ENCODE data around the gene PSMB10.

DNA sequence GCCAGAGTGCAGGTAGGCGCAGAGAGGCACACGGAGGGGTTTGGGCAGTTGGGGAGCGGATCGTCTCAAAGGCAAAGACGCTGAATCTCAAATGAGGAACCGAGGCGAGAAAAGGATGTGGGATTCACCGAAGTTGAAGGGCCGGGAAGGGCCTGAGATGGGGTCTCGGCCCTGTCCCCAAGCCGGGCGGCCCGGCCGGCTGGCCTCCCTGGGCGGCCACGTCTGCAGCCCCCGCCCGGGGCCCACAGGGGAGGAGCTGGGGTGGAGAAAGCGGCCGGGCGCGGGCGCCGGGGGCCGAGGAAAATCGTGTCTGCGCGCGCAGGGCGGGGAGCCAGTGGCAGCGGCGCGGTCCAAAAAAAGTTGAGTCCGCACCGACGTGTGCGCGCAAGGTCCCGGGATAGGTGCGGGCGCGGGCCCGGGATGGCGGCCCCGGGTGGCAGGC lies 31.3 kb upstream of the PSMB10 start:
- TF ChIP-seq, protein P1, sequence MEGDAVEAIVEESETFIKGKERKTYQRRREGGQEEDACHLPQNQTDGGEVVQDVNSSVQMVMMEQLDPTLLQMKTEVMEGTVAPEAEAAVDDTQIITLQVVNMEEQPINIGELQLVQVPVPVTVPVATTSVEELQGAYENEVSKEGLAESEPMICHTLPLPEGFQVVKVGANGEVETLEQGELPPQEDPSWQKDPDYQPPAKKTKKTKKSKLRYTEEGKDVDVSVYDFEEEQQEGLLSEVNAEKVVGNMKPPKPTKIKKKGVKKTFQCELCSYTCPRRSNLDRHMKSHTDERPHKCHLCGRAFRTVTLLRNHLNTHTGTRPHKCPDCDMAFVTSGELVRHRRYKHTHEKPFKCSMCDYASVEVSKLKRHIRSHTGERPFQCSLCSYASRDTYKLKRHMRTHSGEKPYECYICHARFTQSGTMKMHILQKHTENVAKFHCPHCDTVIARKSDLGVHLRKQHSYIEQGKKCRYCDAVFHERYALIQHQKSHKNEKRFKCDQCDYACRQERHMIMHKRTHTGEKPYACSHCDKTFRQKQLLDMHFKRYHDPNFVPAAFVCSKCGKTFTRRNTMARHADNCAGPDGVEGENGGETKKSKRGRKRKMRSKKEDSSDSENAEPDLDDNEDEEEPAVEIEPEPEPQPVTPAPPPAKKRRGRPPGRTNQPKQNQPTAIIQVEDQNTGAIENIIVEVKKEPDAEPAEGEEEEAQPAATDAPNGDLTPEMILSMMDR (IDR thresholded peaks at IDR 0.05): no peak
- no peak for TF ChIP-seq POLR2A (IDR thresholded peaks at IDR 0.05)
